A549 (cell line): ENCODE measurements around the gene VSX1.

ENCODE experiments used
- BHLHE40 ChIP-seq: IDR thresholded peaks from 2 replicates; pipeline ENCODE4 v1.6.1; 2012; ENCODE audit warnings: low read depth, low read length, inconsistent platforms
- CEBPB ChIP-seq, 2 experiments: fragments of >200 bp in 1 of 2; sonication (Bioruptor Twin) in 1 of 2; formaldehyde crosslinking in 1 of 2; IDR thresholded peaks; 2 replicates each; pipeline ENCODE4 v1.6.1; 2012 to 2016
- FOSB ChIP-seq: fragments of 250-450 bp; sonication (Bioruptor Pico); IDR thresholded peaks from 2 replicates; pipeline ENCODE4 v1.5.0; 2020; ENCODE audit warnings: mild to moderate bottlenecking, moderate library complexity
- FOSL2 ChIP-seq, 2 experiments: fragments of 450-650 bp in 1 of 2; fragments of >200 bp in 1 of 2; sonication (Bioruptor Twin) in 1 of 2; formaldehyde crosslinking; IDR thresholded peaks; 2 replicates each; pipeline versions ENCODE4 v1.5.0 to v1.6.1; 2016 to 2020; ENCODE audit warnings: mild to moderate bottlenecking in 1 of 2, moderate library complexity in 1 of 2
- POLR2A ChIP-seq: IDR thresholded peaks from 2 replicates; pipeline ENCODE4 v1.6.1; 2012; ENCODE audit warnings: mild to moderate bottlenecking, low read length
- RARB ChIP-seq: fragments of 250-450 bp; sonication (Bioruptor Pico); IDR thresholded peaks from 2 replicates; pipeline ENCODE4 v1.8.0; 2021; ENCODE audit warnings: mild to moderate bottlenecking, moderate library complexity
- REST ChIP-seq: fragments of 200-600 bp; sonication (generic); IDR thresholded peaks from 2 replicates; pipeline ENCODE4 v1.6.1; 2016; ENCODE audit warnings: antibody characterized with exemption, mild to moderate bottlenecking, moderate library complexity
- RFX5 ChIP-seq: fragments of 450-650 bp; IDR thresholded peaks from 2 replicates; pipeline ENCODE4 v1.7.1; 2014; ENCODE audit warnings: antibody characterized with exemption, mild to moderate bottlenecking, moderate library complexity
- SREBF2 ChIP-seq: fragments of 450-650 bp; IDR thresholded peaks from 2 replicates; pipeline ENCODE4 v1.6.1; 2014; ENCODE audit warnings: mild to moderate bottlenecking, moderate library complexity
- TF ChIP-seq, protein P1 (sequence below): fragments of >200 bp; sonication (Bioruptor Twin); formaldehyde crosslinking; IDR thresholded peaks from 3 replicates; pipeline ENCODE4 v1.5.1; 2016
- TF ChIP-seq, protein P2 (sequence below): fragments of 250-450 bp; sonication (Bioruptor Pico); IDR thresholded peaks from 2 replicates; pipeline ENCODE4 v1.5.0; 2021; ENCODE audit warnings: mild to moderate bottlenecking, moderate library complexity, borderline replicate concordance
- TF ChIP-seq, protein P3 (sequence below): IDR thresholded peaks from 2 replicates; pipeline ENCODE4 v1.6.1; 2012

GRCh38 chr20:25043499-25044260, 38.3 kb downstream of the VSX1 start:
- no peak for TF ChIP-seq POLR2A
- TF ChIP-seq FOSL2 (IDR thresholded peaks at IDR 0.05): no peak
- TF ChIP-seq FOSL2 (CRISPR knock-in tag; IDR thresholded peaks at IDR 0.05): no peak
- TF ChIP-seq, protein P1, sequence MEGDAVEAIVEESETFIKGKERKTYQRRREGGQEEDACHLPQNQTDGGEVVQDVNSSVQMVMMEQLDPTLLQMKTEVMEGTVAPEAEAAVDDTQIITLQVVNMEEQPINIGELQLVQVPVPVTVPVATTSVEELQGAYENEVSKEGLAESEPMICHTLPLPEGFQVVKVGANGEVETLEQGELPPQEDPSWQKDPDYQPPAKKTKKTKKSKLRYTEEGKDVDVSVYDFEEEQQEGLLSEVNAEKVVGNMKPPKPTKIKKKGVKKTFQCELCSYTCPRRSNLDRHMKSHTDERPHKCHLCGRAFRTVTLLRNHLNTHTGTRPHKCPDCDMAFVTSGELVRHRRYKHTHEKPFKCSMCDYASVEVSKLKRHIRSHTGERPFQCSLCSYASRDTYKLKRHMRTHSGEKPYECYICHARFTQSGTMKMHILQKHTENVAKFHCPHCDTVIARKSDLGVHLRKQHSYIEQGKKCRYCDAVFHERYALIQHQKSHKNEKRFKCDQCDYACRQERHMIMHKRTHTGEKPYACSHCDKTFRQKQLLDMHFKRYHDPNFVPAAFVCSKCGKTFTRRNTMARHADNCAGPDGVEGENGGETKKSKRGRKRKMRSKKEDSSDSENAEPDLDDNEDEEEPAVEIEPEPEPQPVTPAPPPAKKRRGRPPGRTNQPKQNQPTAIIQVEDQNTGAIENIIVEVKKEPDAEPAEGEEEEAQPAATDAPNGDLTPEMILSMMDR: no peak
- no peak for TF ChIP-seq CEBPB (IDR thresholded peaks at IDR 0.05)
- TF ChIP-seq, protein P2, sequence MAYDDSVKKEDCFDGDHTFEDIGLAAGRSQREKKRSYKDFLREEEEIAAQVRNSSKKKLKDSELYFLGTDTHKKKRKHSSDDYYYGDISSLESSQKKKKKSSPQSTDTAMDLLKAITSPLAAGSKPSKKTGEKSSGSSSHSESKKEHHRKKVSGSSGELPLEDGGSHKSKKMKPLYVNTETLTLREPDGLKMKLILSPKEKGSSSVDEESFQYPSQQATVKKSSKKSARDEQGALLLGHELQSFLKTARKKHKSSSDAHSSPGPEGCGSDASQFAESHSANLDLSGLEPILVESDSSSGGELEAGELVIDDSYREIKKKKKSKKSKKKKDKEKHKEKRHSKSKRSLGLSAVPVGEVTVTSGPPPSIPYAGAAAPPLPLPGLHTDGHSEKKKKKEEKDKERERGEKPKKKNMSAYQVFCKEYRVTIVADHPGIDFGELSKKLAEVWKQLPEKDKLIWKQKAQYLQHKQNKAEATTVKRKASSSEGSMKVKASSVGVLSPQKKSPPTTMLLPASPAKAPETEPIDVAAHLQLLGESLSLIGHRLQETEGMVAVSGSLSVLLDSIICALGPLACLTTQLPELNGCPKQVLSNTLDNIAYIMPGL (CRISPR knock-in tag): no peak
- TF ChIP-seq REST: no peak
- no peak for TF ChIP-seq SREBF2
- no peak for TF ChIP-seq BHLHE40
- TF ChIP-seq RFX5: no peak
- TF ChIP-seq FOSB (CRISPR knock-in tag): no peak
- no peak for TF ChIP-seq RARB (CRISPR knock-in tag)
- TF ChIP-seq, protein P3, sequence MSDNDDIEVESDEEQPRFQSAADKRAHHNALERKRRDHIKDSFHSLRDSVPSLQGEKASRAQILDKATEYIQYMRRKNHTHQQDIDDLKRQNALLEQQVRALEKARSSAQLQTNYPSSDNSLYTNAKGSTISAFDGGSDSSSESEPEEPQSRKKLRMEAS: no peak
